ENCODE measurements around the gene PLA2G4A. TPM values are rescaled to one million over a fixed set of nuclear protein-coding genes. Genes with fewer than 3 reads are reported as not detected.

PLA2G4A gene
- total RNA-seq, 2 experiments from 2014 or later, result 0.11 TPM; not detected in 1

GRCh38 chr1:186785503-186785902 lies 43.2 kb upstream of the PLA2G4A start:
- Mint-ChIP-seq H3K27ac (no peak overlapping the region), H3K36me3 (ENCODE audit: low read depth) (no peaks in the 10 kb centered on the region), H3K4me1 (ENCODE audit: low read depth) (no peaks in the 10 kb centered on the region), H3K4me3 (no peak overlapping the region), H3K27me3 (no peaks in the 10 kb centered on the region), H3K9me3 (no peaks in the 10 kb centered on the region)
- ChIA-PET POLR2A (no interaction called here), CTCF (no interaction called here)
- intact Hi-C loops (cut with micrococcal nuclease), result no loop called here
- no peak for TF ChIP-seq CTCF (IDR thresholded peaks at IDR 0.05)
- ATAC-seq, result no peak
- DNase-seq, result no peak

- Mint-ChIP-seq H3K27me3 (no peaks in the 10 kb centered on the region), H3K9me3 (no peaks in the 10 kb centered on the region), H3K27ac (no peak overlapping the region), H3K4me3 (no peak overlapping the region), H3K4me1 (ENCODE audit: low read depth) (no peaks in the 10 kb centered on the region), H3K36me3 (ENCODE audit: low read depth) (no peaks in the 10 kb centered on the region)
- ATAC-seq, result no peak
- TF ChIP-seq CTCF (IDR thresholded peaks at IDR 0.05), result no peak
- ChIA-PET CTCF (no interaction called here), POLR2A (interaction anchor here (0.6 kb wide), 1 partner anchor 11 kb away, joined by 3 read pairs; no protein-coding TSS in a partner anchor)
- DNase-seq, result no peak
- intact Hi-C loops (cut with micrococcal nuclease), result no loop called here
Measured at GRCh38 chr1:186790101-186790500, 38.6 kb upstream of the PLA2G4A start.

- Mint-ChIP-seq H3K27ac (no peak overlapping the region), H3K4me3 (no peak overlapping the region), H3K36me3 (ENCODE audit: low read depth) (no peaks in the 10 kb centered on the region), H3K4me1 (ENCODE audit: low read depth) (no peaks in the 10 kb centered on the region), H3K9me3 (no peaks in the 10 kb centered on the region), H3K27me3 (no peaks in the 10 kb centered on the region)
- intact Hi-C loops (cut with micrococcal nuclease), result no loop called here
- POLR2A ChIA-PET, result no interaction called here
- no peak for TF ChIP-seq CTCF (IDR thresholded peaks at IDR 0.05)
- DNase-seq, result no peak
- CTCF ChIA-PET, result no interaction called here
- no peak for ATAC-seq
Measured at GRCh38 chr1:186792870-186793581, 35.7 kb upstream of the PLA2G4A start.

- ChIA-PET POLR2A (no interaction called here), CTCF (no interaction called here)
- no peak for DNase-seq
- Mint-ChIP-seq H3K4me1 (ENCODE audit: low read depth) (no peaks in the 10 kb centered on the region), H3K27ac (no peak overlapping the region), H3K9me3 (no peaks in the 10 kb centered on the region), H3K27me3 (no peaks in the 10 kb centered on the region), H3K4me3 (no peak overlapping the region), H3K36me3 (ENCODE audit: low read depth) (no peaks in the 10 kb centered on the region)
- intact Hi-C loops (cut with micrococcal nuclease), result no loop called here
- no peak for TF ChIP-seq CTCF (IDR thresholded peaks at IDR 0.05)
- no peak for ATAC-seq
Measured at GRCh38 chr1:186793582-186793927, 35.2 kb upstream of the PLA2G4A start.

- no peaks in the 10 kb centered on the region for H3K4me1 Mint-ChIP-seq (ENCODE audit: low read depth)
- H3K9me3 Mint-ChIP-seq, result no peaks in the 10 kb centered on the region
- no peaks in the 10 kb centered on the region for H3K36me3 Mint-ChIP-seq (ENCODE audit: low read depth)
- TF ChIP-seq CTCF (IDR thresholded peaks at IDR 0.05), result no peak
- CTCF ChIA-PET, result interaction anchor here (0.8 to 1.3 kb wide), 3 partner anchors 11 to 317 kb away, joined by 3 to 4 read pairs (median 4); no protein-coding TSS in a partner anchor
- no peak overlapping the region for H3K4me3 Mint-ChIP-seq
- intact Hi-C loops (cut with micrococcal nuclease), result no loop called here
- no peak for ATAC-seq
- peaks cover 2% of the 10 kb centered on the region for H3K27me3 Mint-ChIP-seq
- POLR2A ChIA-PET, result no interaction called here
- no peak overlapping the region for H3K27ac Mint-ChIP-seq
- no peak for DNase-seq
Measured at GRCh38 chr1:186798960-186799688, 29.6 kb upstream of the PLA2G4A start.

All from activated CD8-positive, alpha-beta T cell treated with anti-CD3 and anti-CD28 coated beads for 36 hours (primary cell).